ENCODE results near the gene IQCN.

The IQCN gene

DNA sequence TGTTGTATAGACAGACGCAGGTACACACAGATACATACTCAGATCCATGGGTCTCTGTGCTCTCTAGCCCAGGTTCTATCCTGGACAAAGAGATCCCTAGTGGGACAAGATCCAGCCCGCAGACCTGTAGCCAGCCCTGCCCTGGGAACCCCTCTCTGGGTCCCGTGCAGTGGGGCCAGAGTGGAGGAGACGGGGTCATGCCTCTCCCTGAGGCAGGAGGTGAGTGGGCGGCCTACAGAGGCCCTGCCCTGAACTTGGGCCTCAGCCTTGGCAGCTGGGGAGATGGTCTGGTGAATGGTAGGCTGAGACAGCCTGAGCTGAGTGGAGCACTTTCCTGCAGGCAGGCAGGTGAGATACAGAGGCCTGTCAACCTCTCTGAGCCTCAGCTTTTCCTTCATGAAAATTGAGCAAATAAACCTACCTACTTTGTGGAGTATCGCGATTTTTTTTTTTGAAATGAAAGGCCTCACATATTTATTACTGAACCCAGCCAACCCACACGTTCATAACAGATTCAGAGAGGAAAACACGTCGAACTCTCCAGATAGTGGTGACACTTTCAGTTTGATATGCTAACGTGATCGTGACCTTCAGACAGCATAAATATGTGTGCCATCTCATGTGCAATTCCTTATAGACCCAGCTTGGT is 10.6 kb upstream of the IQCN start:
- DNase-seq (ENCODE audit: low read depth): no peak

DNA sequence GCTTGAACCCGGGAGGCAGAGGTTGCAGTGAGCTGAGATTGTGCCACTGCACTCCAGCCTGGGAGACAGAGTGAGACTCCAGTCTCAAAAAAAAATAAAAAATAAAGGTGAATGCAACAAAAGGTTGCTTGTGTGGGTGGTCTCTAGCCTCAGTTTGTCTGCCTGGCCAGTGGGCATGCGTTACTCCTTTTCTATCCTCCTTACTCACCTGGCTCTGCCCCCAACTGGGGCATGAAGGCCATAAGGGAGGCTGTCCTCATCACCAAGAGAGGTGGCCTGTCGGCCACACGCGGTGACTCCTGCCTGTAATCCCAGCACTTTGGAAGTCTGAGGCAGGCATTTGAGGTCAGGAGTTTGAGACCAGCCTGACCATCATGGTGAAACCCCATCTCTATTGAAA is 9.1 kb upstream of the IQCN start:
- no peak for DNase-seq (ENCODE audit: low read depth)

DNA sequence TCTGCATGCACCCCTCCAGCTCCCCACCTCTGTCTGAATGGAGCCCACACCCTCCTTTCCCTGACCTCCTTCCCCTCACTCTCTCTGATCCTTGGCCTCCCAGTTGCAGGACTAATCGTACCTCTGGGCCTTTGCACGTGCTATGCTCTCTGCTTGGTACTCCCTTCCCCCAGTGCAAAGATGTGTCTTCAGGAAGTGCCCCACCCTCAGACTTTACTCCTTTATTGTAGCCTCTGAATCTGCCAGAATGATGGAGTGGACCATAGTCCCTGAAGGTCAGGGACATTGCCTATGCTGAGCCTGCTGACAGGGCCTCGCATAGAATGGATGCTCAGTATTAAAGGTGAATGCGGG is 8.5 kb upstream of the IQCN start:
- no peak for DNase-seq (ENCODE audit: low read depth)

DNA sequence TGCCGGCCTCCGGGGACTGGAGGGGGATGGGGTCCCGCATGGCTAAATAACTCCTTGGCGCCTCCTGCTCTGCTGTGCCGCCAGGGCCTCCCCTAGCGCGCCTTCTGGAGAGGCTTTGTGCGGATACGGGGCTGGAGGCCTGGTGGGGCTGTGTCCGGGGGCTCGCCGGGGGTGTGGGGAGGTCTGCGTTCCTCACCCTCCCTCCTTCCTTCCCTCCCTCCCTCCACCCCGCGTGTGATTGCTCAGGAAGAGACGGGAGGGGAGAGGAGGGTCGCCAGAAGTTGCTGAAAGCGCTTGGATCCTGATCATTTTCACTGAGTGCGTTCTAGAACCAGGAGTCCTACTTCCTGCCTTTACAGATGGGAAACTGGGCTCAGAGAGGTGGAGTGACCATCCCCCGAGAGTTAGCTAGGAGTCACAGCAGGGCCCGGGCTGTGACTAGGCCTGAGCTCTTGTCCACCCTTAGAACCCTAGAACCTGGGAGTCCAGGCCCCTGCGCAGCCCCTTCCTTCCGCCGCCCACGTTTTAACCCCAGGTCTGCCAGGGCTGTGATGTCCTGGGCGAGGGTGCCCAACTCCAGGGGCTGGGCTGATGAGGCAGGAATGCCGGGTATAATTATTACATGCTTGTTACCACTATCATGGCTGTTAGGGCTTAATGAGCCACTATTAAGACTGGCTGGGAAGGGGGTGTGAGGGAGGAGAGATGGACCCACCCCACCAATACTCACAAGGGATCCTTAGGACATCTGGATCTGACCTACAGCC is 8.0 kb upstream of the IQCN start:
- no peak for DNase-seq (ENCODE audit: low read depth)

DNA sequence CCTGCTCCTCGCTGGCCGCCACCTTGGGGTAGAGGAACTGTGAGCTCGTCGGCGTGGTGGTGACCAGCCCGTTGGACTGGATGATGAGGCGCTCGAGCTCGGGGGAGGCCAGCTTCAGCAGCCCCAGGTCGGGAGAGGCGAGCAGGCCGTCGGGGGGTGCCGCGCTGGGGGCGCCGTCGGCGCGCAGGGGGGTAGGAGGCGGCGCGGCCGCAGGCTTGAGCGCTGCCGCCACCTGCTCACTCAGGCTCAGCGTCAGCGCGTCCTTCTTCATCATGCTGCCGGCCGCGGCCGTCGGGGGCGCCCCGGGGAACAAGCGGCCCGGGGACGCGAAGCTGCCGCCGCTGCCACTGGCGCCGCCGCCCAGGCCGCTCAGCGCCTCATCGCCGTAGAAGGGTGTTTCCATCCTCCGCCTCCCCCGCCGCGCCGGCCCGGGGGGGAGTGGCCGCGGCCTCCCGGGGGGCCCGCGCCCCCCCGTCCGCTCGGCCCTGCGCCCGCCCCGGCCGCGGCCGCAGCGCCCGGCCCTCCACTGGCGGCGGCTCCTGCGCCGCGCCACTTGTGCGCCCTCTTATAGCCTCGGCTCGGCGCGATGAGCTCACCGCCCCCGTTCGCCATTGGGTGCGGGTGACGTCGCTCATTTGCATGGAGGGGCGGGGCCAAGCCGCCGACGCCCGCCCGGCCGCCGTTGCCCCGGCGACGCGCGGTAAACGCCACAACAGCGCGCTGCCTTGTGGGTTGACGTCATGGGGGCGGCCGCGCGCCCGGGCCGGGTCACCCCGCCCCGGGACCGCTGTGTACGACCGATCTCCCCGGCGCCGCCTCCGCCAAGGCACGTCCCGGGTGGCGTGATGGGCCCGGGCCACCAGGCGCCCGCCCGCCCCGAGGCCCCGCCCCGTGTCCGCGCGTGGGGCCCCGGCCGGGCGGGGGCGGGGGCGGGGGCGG is 7.1 kb upstream of the IQCN start, which contains the start of gene JUND:
Gene JUND (minus strand): TSS at position 541 of the 939 bp plus-strand sequence. CDS start 138 bp downstream, at position 403.
- DNase-seq (ENCODE audit: low read depth): peak; percentile 98

DNA sequence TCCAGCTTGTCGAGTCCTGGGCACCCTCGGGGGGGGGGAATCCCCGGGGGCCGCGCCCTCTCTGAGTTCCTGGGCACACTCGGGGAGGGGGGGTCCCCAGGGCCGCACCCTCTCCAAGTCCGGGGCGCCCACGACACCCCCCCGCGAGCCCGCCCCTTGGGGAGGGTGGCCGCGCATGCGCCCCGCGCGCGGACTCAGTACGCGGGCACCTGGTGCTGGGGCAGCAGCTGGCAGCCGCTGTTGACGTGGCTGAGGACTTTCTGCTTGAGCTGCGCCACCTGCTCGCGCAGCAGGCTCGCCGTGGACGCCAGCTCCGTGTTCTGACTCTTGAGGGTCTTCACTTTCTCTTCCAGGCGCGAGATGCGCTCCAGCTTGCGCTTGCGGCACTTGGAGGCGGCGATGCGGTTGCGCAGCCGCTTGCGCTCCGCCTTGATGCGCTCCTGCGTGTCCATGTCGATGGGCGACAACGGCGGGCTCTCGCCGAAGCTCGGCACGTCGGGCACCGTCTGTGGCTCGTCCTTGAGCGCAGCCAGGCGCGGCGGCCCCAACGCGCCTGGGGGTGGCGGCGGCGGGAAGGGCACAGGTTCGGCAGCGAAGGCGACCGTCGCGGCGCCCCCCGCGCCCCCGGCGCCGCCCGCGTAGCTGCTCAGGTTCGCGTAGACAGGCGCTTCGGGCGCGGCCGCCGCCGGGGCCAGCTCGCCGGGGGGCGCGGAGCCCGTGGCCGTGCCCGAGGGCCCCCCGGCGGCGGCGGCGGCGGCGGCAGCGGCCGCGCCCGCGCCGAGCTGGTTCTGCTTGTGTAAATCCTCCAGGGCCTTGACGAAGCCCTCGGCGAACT is 6.2 kb upstream of the IQCN start:
- peak; percentile 77 for DNase-seq (ENCODE audit: low read depth)

DNA sequence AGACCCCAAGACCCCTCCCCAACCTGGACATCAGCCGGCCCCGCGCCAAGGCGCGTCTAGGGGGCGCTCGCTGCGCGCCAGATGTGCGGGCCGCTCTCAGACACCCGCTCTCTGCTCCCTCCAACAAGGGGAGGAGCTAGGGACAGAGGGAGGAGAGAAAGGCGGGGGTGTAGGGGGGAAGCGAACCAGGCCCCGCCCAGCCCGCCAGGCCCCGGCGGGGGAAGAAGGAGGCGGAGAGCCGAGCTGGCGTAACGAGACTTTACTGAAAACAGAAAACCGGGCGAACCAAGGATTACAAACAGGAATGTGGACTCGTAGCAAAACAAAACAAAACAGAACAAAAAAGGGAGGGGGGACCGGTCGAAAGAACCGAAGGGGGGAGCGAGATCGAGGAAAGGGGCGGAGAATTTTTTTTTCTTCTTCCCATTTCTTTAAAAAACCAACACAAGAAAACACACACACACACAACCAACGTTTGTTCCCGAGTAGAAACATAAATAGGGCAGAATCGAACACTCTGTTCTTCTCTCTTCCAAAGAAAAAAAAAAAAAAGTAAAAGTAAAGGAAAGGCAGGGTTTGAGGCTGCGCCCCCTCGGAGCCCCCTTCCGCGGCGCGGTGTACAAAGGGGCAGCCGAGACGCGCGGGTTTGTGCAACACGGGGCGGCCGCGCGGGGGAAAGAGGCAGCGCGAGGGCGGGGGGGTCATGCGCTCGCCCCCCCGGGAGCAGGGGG is 5.4 kb upstream of the IQCN start:
- DNase-seq (ENCODE audit: low read depth): peak; percentile 87

DNA sequence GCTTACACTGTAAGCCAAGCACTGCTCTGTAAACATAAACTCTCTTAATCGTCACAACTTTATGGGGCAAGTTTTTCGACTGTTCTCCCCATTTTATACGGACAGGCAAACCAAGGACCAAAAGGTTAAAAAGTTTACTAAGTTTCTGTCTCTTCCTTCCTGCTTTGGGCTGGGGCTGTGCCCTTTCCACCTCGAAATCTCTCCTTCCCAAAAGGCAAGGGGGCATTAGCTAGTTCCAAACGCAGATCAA is 4.9 kb upstream of the IQCN start:
- no peak for DNase-seq (ENCODE audit: low read depth)

DNA sequence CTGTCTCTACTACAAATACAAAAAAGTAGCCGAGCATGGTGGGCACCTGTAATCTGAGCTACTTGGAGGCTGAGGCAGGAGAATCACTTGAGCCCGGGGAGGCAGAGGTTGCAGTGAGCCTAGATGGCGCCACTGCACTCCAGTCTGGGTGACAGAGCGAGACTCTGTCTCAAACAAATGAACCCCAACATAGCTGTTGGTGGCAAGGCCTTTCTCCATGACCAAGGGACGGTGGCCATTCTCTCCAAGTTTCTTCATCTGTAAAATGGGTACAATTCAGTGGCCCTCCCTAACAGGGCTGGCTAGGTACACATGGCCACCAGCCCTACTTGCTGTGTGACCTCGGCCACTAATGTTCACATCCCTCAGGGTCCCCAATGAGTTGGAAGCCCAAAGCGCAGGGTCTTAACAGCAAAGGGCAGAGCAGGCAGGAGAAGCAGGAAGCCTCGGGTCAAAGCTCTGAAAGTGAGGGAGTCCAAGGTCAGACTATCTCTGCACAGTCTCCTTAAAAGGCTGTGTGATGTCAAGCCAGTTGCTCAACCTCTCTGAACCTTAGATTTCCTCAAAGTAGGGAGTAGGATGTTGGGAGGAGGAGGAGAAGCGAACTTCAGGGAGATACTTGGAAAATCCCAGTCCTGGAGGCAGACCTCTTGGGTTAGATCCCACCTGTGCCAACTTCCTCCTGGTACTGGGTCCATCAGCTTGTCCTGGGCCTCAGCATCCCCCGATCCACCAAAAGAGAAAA is 4.4 kb upstream of the IQCN start:
- no peak for DNase-seq (ENCODE audit: low read depth)

DNA sequence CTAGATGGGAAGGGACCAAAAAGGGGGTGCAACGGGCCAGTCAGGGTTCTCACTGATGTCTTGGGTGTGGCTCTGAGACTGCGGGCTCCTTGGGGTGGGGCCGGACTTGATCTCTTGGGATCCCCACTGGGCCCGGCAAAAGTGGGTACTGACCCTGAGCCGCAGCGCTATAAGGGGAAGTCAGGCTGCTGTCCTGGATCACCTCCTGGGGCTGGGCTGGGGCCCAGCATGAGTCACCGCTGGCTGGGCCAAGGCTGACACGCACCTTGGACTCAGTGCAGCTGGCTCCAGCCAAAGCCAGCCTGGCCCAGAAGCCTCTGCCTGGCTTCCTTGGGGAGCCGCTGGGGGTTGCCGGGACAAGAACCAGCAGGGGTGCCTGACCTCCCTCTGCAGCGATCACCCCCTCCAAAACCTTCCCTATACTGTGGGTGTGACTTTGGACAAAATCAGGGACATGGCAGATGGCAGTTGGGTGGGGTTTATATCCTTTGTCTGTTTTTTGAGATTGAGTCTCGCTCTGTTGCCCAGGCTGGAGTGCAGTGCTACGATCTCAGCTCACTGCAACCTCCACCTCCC is 617 bp upstream of the IQCN start:
- DNase-seq (ENCODE audit: low read depth): no peak

DNA sequence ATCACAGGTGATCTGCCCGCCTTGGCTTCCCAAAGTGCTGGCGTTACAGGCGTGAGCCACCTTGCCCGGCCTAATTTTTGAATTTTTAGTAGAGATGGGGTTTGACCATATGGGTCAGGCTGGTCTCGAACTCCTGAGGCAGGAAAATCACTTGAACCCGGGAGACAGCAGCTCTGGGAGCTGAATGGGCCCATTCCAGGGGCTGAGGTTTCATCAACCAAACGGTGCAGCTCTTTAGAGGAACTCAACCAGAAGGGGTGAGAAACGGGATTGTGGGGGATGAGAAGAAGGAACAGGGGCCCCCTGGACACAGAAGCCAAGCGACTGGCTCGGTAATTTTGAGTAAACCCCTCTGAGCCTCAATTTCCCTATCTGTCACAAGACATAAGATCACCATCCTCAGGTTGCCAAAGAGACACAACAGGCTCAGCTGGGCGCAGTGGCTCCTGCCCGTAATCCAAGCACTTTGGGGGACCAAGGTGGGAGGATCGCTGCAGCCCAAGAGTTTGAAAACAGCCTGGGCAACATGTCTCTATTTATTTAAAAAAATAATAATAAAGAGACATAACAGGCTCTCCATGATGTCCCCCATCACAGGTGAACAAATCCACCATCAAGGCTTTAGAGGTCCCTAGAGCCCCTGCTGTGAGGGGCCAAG is 562 bp downstream of the IQCN start:
- no peak for DNase-seq (ENCODE audit: low read depth)

DNA sequence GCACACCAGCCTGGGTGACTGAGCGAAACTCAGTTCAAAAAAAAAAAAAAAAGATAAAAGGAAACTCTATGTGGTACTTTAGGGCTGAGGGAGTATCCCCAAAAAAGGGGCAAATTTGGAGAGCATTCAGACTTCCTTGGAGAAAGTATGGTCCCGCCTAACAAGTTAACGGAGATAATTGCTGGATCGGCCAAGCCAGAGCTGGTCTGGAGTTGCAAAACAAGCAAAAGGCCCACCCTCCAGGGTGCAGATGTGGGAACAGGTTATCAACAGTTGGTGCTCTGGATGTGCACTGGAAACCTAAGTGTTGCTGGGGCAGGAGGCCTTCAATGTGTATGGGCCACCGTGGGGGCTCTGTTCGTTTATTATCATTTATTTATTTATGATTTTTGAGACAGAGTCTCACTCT is 2.8 kb downstream of the IQCN start:
- DNase-seq (ENCODE audit: low read depth): no peak

DNA sequence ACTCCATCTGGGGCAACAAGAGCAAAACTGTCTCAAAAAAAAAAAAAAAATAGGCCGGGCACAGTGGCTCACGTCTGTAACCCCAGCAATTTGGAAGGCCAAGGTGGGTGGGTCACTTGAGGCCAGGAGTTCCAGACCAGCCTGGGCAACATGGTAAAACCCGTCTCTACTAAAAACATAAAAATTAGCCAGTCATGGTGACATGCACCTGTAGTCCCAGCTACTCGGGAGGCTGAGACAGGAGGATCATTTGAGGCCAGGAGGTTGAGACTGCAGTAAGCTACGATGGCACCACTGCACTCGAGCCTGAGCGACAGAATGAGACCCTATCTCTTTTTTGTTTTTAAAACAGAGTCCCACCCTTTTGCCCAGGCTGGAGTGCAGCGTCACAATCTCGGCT is 3.9 kb downstream of the IQCN start:
- no peak for DNase-seq (ENCODE audit: low read depth)

DNA sequence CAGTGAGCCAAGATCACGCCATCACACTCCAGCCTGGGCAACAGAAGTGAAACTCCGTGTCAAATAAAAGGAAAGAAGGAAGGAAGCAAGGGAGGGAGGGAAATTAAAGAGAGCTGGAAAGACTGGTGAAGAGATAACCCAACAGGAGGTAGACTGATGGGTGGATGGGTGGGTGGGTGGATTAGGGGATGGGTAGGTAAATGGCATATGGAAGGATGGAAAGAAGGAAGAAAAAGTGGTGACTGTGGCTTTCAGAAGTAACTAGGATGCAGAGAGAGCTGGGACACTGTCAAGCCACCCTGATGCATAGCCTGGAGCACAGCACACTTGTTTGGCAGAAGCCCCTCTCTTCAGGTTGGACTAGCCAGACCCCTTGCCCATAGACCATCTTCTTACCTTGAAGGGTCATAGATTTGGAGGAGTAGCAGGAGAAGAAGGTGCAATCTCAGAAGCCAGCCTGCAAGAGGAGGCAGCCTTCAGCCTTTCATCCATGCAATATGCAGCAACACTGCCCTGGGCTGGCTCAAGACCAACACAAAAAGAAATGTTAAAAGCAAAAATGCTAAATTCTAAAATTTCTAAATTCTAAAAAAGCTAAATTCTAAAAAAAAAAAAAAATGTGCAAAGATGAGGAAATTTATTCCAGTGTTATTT is 5.1 kb downstream of the IQCN start:
- DNase-seq (ENCODE audit: low read depth): no peak

DNA sequence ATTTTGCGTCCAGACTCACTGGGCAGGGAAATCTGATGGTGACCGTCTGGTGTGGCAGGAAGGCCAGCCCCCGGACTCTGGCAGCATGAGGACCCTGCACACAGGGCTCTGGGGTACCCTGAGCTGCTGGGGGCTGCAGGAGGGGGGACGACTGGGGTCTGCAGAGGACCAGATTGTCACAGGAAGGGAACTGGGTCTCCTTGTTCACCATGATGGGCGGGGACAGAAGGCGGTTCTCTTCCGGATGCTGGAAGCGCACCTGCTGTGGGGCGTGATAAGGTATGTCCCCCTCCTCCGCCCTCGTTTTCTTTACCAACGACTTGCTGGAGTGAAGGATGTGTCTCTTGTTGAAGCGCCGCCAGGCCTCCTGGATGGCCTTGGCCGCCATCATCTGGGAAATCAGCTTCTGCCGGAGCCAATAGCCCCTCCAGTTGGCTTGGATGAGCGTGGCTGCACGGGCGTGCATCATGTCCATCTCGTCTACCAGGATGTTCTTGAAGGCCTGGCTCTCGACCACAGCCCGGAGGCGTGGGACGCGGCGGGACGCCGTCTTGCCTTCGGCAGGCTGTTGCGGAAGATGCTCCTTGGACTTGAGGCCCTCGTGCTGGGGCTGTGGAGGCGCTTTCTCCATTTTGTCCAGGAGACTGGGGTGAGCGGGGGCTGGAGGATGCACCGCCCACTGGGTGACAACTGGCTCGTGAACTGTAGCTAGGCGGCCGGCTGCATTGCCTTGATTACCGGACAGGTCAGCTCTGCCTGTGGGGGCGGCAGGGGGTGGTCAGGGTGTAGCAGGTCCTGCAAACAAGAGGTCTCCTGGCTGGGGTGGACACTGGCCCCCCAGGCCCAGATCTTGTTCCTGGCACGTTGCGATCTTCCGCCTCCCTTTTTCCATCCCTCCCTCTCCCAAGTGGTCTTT is 7.2 kb downstream of the IQCN start:
- DNase-seq (ENCODE audit: low read depth): no peak

DNA sequence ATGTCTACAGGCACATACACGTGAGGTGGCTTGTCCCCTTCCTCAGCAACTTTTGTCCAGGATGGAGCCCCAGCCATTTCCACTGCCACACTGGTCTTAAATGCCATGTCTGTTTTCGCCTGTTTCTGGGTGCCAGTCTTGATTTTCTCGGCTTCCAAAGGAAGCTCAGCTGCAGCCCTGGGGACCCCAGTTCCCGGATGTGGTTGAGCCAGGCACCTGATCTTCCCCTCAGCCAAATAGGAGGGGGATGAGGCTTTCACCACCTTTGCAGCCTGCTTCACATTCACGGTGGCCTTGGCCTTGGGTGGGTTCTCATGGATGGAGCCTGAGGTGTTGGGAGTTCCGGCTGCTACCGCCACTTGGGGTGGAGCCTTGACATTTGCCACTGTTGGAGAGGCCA is 8.7 kb downstream of the IQCN start:
- no peak for DNase-seq (ENCODE audit: low read depth)

DNA sequence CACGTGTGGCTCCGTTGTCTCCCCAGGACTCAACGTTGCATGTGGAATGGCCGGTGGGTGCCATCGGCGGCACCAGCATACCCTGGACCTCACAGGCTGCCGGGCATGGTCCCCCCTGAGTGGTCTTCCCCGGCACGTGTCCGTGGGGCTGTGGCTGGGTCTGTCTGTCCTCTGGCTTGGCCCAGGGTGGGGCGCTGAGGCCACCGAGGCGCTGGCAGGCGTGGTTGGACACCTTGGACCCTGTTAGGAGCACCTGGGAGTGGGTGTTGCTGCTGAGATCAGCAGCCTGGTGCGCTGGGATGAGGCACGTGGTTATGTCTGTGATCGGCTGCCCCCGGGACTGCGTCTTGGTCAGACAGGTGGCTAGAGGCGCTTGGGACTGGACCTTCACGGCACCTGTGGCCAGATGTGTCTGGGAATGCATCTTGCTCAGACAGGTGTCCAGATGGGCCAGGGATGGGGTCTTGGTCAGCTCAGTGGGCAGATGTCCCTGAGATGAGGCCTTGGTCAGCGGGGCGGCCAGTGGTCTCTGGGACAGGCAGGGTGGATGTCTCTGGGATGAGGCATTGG is 9.2 kb downstream of the IQCN start:
- no peak for DNase-seq (ENCODE audit: low read depth)

Data from activated T-helper 1 cell treated with Interleukin-2 at 50 U/mL for 16 hours (primary cell).